Measurements from ENCODE around the gene LRRC42. TPM values are rescaled to one million over a fixed set of nuclear protein-coding genes. Genes with fewer than 3 reads are reported as not detected.
A peak's percentile ranks its signal among the peaks of the same experiment; 100 is the strongest.

LRRC42 gene
- polyA plus RNA-seq, 4 donors, result 43.7 to 48.2 (median 44.4) TPM

DNA sequence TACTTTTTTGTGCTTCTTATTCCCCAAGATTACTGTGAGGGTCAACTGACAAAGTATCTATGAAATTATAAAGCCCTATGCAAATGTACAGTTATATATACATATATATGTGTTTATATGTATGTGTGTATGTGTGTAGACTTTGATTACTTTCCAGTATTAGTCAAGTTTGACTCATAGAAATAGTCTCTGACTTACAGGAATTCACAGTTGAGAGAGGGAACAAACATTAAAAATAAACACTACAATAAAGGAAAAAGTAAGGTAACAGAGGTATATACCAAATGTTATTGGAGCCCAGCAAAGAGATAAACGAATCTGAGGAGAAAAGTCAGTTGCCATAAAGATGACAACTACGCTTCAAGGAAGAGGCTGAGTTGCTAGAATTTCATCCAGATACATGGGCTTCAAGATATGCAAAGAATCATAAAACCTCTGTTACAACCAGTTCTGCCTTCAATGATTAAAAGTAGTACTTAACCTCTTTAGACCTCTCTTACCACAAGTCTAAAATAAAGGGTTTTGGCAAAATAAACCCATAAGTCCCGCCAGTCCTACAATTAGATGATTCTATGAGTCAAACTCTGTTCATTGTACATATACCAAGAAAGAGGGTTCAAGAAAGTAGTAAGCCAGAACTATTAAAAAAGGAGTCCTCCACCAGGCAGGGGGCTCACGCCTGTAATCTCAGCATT lies 7.9 kb upstream of the LRRC42 start:
- no peak for DNase-seq (ENCODE audit: low read depth in 4 of 4, low spot score in 3 of 4)

DNA sequence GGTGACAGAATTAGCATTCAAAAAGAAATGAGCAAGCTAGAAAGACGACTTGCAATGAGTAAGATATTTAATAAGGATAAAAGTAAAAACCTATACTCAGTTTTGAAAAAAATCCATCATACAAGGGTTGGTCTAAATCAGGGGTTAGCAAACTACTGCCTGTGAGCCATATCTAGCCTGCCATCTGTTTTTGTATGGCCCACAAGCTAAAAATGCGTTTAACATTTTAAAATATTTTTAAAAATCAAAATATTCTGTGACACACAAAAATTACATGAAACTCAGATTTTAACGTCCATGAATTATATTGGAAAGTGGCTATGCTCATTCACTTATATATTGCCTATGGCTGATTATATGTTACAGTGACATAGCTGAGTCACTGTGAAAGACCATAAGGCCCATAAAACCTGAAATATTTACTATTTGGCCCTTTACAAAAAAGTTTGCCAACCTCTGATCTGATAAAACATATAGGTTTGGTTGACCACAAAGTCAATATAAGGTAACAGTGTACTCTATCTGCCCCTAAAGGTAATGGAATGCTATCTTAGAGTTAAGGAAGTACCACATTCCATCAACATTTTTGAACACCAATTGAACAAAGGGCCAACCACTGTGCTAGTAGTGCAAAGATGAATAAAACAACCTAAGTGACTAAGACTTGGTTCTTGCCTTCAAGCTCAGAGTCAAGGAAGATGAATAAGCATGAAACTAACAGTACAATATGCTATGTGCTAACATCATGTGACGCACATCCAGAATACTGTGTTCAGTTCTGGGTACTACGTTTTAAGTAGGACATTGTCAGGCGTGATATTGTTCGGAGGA lies 3.8 kb upstream of the LRRC42 start:
- DNase-seq (ENCODE audit: low read depth in 4 of 4, low spot score in 3 of 4), result no peak

DNA sequence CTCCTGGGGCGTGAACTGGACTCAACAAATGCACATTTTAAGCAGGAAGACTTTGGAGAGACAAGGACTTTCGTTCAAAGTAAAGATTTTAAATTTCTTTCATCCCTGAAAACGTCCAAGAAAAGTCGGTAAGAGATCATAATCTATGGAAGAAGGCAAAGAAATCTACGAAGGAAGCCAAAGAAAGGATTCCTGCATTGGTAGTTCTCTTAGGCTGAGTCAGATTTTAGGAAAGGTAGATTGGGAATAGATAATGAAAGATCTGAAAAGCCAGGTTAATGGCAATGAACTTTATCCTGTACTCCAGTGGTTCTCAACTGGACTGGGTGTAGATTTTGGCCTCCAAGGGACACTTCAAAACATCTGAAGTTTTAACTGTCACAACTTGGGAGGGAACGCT lies 3.1 kb upstream of the LRRC42 start:
- DNase-seq (ENCODE audit: low read depth in 4 of 4, low spot score in 3 of 4), result no peak

DNA sequence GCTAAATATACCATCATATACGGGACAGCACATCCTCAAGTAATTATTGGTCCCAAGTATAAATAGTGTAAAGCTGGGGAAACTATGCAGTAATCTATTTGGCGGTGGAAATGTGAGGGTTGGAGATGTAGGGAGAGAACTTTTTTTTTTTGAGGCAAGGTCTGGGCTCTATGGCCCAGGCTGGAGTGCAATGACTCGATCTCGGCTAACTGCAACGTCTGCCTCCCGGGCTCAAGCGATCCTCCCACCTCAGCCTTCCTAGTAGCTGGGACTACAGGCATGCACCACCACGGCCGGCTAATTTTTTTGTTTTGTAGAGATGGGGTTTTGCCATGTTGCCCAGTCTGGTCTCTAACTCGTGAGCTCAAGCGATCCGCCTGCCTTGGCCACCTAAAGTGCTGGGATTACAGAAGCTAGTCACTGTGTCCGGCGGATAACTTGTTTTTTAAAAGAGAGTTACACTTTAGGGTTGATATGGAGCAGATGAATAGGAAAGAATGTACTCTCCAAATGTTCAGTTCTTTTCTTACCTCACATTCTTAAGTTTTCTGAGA lies 2.6 kb upstream of the LRRC42 start:
- no peak for DNase-seq (ENCODE audit: low read depth in 4 of 4, low spot score in 3 of 4)

DNA sequence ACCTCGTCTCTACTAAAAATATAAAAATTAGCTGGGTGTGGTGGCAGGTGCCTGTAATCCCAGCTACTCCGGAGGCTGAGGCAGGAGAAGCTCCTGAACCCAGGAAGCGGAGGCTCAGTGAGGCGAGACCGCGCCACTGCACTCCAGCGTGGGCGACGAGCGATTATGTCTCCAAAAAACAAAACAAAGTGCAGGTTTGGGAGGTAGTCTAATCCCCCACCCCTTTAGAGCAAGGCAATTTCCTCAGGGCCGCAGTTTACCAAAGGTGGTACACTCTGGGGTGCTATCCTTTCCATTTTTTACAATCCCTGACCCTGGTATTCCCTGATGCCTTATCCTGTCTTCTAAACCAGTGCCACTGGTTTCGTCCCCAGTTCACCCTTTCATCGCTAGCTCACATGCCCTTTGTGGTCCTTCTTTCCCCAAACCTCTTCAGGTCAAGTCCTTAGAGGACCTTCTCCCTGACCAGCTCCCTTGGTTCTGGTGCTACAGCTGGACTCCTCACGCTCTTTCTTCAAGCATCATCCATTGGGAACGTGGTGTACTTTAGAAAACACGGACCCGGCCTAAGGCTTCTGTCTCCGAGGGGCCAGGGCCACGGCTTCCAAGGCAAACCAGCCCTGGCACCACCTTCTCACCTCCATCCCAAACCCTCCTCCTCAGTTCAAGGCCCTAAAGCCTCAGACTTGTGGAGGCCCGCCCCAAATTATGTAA lies 1.5 kb upstream of the LRRC42 start:
- DNase-seq (ENCODE audit: low read depth in 4 of 4, low spot score in 3 of 4), result no peak

DNA sequence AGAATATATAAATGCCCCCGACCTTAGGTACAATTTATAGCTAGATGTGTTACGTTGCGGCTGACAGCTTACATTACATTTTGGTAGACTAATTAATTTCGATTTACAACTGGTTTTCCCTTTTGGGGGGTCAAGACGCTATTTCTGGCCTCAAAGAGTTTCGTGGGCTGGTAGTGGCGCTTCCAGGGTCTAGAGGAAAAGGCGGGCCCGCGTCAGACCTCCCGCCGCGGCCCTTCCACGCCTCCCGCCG lies 1.0 kb upstream of the LRRC42 start:
- no peak for DNase-seq (ENCODE audit: low read depth in 4 of 4, low spot score in 3 of 4)

DNA sequence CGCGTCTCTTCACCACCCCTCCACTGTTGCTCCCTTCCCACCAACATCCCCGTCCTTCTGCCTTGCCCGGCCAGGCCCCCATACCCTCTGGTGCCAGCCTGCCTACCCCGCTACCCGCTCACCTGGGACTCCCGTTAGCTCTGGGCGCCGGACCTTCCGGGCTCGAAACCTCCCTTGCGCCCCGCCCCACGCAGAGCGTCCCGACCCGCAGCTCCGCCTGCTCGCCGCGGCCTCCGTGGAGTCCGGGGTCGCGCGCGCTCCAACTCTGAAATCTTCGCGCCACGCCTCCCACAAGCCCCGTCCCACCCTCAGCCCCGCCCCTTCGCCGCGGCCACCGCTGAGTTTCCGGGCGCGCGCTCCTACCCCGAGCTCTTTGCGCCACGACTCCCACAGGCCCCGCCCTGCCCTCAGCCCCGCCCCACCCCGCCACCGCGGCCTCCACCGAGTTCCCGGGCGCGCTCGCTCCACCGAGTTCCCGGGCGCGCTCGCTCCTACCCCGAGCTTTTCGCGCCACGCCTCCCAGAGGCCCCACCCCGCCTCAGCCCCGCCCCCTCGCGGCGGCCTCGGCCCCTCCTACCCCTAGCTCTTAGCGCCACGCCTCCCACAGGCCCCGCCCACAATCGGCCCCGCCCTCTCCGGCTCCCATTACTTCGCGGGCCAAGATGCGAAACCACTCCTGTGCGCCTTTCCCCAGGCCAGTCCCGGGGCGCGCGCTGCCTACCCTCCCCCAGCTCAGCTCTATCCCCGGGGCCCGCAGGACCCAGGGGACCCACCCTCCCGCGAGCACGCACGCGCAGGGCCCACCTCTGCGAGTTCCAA lies 508 bp upstream of the LRRC42 start, which contains the start of gene IFT25:
Gene IFT25 (minus strand): TSS at position 267 of the 819 bp plus-strand sequence. CDS start 5,617 bp downstream, outside the sequence.
- DNase-seq (ENCODE audit: low read depth in 4 of 4, low spot score in 3 of 4), result peak; percentile 90 to 93 (median 92)

DNA sequence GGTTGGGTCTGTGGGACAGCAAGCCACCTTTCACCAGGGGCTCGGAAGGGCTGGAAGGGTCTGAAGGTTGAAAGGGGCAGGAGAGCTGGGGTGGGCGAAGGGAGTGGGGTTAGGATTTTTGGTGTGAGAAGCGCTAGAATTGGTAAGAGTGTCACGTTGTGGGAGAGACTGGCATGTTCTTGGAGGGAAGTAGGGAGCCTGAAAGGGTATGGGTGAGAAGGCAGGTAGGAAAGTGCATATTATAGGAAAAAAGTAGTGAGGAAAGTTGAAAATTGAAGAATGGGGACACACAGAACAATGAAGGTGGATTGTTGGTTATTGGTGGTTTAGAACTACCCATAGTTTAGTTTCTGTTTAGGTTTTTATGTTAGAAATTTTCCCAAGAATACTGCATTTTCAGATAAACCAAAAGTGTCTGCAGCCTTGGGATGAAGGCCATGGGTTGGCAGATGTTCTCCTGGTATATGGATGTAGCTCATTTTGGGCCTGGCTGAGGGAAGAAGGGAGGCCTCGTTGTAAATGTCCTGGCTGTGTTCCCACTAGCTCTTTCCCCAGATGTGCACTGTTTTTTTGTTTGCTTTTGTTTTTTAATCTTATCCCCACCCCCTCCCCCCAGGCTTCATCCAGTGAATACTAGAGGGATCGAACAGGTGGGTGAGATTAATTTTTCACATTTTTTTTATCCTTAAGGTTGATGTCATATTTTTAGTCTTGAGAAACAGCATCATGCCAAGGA lies 1.2 kb downstream of the LRRC42 start:
- DNase-seq (ENCODE audit: low read depth in 4 of 4, low spot score in 3 of 4), result no peak

DNA sequence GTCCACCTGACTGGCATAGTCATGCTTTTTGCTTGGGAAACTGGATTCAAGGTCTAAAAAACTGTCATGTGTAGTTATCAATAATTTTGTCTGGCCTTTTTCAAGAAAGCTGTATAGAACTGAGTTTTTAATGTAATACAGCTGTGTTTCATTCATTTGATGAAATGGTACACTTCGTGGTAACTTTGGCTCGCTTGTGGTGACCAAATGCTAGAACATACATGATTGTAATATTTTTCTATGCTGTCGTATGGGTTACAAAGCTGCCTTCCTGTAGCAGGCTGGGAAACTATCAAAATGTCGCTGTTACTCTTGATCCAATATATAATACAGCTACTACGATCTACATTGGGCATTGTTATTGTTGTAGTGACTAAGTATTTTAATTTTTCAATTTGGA lies 2.1 kb downstream of the LRRC42 start:
- no peak for DNase-seq (ENCODE audit: low read depth in 4 of 4, low spot score in 3 of 4)

DNA sequence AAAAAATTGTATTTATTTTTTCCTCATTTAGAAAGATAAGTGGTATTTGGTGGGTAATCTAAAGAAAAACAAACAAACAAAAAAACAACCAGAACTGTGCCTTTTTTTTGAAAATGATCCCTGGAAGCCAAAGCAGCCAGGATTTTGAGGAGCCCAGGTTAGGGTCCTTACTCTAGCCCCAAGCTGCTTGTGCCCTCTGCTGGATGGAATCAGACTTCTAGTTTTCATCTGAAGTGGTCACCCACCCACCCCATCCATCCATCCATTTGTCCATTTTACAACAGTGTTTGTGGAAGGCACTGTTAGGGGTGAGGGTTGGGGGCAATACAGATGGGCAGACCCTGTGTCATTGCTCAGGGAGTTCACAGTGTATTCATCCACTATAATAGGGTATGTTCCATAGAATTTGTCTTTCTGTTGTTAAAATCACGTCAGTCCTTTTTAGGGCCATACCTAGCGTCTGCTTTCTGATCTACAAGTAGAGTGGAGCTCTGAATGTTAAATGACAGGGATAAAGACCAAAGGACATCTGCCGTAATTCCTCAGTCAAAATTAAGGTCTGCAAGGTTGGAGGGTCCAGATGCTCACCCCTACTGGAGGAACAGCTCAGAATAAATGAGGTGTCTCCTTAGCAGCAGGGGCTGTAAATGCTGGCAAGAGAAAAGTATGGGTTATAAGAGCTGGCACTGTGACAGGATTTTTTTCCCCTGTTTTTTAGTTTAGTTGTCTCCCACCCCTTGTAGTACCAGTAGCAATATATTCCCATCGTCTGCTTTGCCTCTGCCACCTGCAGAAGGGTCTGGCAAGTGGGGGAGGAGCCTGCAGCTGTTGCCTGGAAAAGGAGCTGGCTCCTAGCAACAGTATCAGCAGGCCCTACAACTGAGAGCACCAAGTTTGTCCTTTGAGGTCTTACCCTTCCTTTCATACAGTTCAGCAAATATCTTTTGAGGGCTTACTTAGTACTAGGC lies 3.2 kb downstream of the LRRC42 start:
- peak in 1 of 4 donors; percentile 30 for DNase-seq (ENCODE audit: low read depth in 4 of 4, low spot score in 3 of 4)

DNA sequence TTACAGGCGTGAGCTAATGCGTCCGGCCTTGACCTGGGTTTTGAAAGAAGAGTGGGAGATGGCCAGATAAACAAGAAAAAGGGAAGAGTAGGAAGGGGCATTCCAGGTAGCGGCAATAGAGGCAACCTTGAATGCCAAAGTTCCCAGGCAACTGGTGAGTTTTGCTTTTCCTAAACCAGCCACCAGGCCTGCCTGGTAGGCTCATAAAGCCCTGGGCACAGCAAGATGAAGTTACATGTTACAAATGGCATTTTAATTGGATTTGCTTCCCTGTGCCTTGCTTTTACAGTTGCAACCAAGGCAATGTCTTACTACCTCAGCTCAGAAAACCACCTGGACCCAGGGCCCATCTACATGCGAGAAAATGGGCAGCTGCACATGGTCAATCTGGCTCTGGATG lies 5.5 kb downstream of the LRRC42 start:
- no peak for DNase-seq (ENCODE audit: low read depth in 4 of 4, low spot score in 3 of 4)

DNA sequence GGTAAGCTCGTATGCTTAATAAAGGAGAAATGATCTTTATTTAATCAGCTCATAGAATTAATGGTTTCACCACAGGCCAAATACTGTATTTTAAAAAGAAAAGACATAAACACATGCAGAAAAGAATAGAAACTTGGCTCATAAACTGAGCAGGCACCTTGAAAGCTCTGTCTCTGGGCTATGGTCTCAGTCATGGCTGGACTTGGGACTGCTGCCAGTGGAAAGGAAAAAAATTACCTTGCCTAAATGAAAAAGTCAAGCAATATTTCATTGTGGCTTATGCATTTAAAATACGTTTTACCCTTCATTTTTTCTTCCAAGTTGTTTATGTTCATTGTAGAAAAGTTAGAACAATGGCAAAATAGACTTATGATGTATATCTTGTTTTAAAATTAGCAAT lies 8.0 kb downstream of the LRRC42 start:
- DNase-seq (ENCODE audit: low read depth in 4 of 4, low spot score in 3 of 4), result no peak

DNA sequence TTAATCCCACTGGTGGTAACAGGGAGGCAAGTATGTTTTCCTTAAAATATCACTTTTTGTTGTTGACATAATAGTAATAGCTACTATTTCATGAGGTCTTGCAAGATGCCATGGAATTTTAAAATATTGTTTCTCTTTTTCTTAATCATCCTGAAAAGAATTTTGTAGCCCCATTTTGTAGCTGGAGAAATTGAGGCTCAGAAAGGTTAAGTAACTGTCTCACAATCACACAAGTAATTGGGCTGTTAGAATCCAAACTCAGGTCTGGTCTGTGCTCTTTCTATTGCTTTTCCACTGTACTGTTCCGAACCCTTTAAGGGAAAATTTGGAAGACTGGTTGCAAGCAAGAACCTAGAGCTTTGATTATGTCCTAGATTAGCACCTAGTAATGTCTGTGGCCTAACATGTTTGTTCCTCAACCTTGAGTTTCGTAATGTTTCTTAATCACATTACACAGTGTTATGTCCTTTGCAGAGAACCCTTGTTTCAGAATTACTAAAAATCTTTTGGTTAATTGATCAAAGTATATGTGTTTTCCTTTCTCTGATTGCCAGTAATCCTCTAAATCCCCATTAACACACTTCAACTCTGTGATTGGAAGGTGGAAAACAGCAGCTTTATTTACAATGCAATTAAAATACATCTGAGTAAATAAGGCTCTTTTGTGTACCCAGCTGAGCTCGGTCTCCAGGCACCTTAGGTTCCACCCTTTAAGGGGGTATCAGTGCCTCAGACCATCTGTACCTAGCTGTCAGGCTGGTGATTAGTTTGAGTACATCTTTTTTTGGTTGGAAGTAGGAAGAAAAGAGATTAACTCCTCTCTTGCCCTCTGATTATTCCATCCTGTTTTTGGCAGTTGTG lies 10.4 kb downstream of the LRRC42 start:
- DNase-seq (ENCODE audit: low read depth in 4 of 4, low spot score in 3 of 4), result no peak

DNA sequence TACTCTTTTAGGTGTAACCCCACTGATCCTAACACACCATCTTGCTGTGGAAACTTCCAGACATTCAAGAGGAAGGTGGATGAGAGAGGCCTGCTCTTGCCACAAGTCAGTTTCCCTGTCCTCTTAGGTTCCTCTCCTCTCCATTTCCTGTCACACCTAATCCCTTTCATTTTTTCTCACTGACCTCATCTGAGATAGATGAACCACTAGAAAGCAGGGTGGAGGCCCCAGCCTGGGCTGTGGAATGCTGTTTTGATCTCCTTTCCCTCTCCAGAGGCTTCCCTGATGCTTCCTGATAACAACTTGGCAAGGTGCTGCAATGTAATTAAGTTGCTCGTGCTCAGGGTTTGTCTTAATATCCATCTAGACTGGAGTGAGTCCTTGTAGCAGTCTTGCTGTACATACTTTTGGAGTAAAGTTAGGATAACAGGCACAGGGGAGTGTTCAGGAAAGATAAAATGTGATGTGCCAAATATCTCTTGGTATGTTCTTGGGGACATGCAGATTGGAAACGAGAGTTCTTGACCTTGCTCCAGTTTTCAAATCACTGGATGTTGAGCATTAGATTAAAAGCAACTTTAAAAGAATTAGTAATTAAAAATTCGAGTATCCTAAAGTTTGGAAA lies 11.2 kb downstream of the LRRC42 start:
- DNase-seq (ENCODE audit: low read depth in 4 of 4, low spot score in 3 of 4), result no peak

DNA sequence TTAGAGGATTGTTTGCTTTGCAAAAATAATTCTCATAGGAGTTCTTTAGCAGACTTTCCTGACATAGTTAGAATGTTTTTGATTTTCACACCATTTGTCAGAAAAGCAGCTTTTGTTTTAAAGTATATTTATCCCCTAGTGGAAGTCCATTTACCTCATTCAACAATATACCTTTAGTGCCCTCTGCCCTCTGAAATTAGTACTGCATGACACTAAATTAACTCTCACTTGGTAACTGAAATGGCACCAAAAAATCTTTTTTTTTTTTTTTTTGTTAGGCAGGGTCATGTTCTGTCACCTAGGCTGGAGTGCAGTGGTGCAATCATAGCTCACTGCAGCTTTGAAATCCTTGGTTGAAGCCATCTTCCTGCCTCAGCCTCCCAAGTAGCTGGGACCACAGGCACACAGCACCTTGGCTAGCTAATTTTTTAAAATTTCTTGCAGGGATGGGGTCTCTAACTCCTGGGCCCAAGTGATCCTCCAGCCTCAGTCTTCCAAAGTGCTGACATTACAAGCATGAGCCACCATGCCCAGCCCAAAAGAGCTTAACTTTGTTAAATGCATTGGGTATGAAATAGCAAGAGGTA lies 13.6 kb downstream of the LRRC42 start:
- no peak for DNase-seq (ENCODE audit: low read depth in 4 of 4, low spot score in 3 of 4)

DNA sequence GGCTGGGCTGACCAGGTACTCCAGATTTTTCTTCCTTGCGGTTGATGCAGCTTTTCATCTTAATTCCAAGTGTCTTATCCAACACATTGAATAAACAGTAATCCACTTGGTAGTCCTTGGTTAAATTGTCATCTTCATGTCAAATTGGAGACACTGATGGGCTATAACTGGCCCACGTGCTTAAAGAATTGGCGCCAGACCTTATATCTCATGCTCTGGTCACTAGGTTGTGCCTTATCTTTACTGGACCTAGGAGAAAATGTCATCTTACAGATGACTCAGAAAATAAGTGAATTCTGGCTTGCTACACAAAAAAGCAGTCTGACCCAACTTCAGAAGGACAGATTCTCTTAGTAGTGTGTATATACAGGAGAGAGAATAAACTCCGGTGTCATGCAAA lies 16.2 kb downstream of the LRRC42 start:
- no peak for DNase-seq (ENCODE audit: low read depth in 4 of 4, low spot score in 3 of 4)

DNA sequence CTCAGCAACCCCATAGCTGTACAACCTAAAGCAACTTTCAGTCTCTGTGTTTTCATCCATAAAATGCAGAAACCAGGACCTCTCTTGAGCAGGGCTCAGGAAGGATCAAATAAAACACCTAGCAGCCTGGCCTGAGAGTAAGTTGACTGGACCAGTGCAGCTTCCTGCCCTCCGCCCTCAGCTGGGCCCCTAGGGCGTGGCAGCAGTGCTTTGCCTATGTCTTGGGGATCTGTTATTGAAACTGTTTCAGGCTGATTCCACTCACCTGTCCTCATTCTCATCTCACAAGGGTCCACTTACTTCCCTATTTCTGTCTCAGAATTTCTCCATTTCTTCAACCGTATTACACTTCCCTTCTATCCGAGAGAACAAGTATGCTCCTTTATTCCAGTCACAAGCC lies 17.3 kb downstream of the LRRC42 start:
- DNase-seq (ENCODE audit: low read depth in 4 of 4, low spot score in 3 of 4), result no peak
